NCI-H345 (cell line): Measurements from ENCODE around the gene PHACTR3.
"Not testable (repeated sequence)": the region's sequence is repeated elsewhere in the genome, so short reads cannot be mapped to it uniquely, and the experiment has no call there.

Source experiments
- DNase-seq: peaks from one replicate; lab custom pipeline; 2025; lab: John Stamatoyannopoulos, UW

The PHACTR3 gene

GRCh38 chr20:59863058-59863457 is 258.7 kb downstream of the PHACTR3 start:
- no peak for DNase-seq

DNA sequence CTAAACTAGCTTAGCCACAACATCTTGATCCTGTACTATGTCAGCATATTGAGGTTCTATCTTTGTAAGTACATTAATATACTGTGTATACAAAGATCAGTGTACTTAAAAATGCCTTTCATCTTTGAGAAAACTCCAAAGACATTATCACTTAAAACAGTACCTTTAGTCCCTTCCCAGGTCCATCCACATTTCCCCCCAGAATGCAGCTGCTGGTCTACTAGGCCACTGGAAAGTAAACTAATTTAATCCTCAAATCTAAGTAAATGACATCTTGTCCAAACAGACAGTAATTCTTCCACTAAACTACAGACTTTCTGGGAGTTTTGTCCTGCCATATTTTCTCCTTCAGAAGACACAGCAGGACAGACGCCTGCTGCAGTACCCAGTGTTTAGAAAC is 260.4 kb downstream of the PHACTR3 start:
- no peak for DNase-seq

DNA sequence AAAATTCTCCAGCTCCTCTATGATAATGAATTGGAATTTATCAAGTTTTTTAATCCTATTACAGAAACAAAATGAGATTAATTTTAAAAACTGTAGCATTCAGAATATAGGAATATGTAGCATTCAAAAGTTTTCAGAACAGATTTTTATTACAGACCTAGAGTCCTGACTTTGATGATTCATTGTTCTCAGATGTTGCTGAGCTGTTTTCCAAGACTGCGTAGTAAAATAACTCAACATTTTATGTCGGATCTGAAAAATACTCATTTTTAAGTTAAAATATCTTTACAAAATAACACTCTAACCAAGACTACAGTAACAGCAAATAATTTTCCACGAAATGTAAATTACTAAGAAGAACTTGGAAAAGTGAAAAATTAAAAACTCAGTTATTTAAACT is 262.0 kb downstream of the PHACTR3 start:
- DNase-seq: no peak

DNA sequence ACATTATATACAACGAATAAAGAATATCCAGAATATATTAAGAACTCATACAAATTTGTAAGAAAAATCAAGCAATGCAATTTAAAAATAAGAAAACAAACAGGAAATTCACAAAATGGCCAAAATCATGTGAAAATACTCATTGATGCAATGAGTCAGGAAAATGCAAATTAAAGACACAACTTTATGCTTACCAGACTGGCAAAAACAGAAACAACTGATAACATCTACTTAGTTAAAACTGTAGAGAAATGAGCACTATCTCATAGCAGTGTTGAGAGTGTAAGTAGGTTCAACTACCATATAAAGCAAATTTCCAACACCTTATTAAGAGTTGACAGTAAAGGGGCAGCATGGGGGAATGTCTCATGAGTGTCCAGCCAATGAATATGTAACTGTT is 266.8 kb downstream of the PHACTR3 start:
- DNase-seq: no peak

DNA sequence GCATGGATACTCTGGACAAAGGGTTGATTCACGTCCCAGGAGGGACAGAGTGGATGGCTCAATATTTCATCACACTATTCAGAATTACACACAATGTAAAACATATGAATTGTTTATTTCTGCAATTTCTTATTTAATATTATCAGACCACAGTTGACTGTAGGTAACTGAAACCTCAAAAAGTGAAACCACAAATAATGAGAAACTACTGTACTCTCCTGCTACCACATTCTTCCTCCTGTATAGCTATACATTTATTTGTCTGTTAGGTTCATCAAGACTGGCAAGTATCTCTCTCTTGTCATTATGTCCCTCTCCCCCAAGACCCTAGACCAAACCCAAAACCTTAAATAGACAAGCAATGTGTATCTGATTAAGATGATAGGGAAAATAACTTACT is 269.1 kb downstream of the PHACTR3 start:
- DNase-seq: no peak

DNA sequence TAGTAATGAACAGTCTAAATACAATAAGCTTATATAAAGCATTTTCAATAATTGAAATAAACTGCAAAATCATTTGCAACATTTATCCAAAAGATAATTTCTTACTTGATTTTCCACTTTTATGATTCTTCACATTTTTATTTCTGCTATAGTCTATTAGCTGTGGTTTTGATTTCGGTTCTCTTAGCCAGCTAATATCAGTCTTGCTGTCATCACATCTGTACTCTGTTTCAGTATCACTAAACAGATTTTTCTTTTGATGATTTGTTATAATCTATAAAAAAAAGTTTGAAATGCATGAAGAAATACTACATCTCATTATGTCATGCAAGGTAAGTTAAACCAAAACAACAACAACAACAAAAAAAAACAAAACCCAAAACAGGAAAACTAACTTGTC is 275.9 kb downstream of the PHACTR3 start:
- DNase-seq: no peak

DNA sequence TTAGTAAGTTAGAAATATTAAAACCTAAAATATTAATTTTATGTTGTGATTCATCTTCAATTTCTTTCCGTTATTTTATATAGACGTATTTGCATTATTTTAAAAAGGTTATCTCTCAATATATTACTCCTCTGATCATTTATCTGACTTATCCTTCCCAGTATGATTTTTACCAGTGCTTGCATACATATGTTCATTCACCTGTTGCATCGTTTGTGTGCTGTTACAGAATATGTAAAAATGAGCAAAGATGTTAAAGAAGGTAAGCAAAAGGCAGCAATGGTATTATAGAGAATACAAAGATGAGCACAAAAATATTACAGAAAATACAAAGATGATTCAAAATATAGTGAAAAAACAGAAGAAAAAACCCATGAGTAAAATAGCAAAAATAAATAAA is 280.2 kb downstream of the PHACTR3 start:
- no peak for DNase-seq

- DNase-seq: no peak
Observed at GRCh38 chr20:59888050-59888449, 283.7 kb downstream of the PHACTR3 start.

- DNase-seq: not testable (repeated sequence)
Observed at GRCh38 chr20:59890035-59890434, 285.7 kb downstream of the PHACTR3 start.

DNA sequence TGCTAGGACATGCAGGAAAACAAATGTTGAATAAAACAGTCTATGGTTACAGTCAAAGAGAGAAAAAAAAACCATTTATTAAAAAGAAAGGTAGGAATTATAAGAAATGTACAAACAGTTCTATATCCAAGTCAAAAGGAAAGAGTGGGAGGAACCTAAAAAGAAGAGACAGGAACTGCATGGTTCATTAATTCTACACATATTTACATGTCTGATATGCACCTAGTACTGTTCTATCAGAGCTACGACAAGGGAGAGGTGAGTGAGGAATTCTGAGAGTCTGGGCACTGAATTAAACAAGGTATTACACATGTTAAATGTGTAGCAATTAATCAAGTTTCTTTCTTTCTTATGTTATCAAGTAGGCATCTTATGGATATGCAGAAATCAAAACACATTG is 287.2 kb downstream of the PHACTR3 start:
- DNase-seq: no peak

GRCh38 chr20:59895908-59896307 is 291.6 kb downstream of the PHACTR3 start:
- no peak for DNase-seq
